T-helper 22 cell (primary cell): ENCODE results near the gene ADRM1.

Source experiments
- DNase-seq: peaks from one replicate; pipeline ENCODE4 v3.0.0-alpha.2; 2020; ENCODE audit warnings: low read depth

ADRM1 gene, protein sequence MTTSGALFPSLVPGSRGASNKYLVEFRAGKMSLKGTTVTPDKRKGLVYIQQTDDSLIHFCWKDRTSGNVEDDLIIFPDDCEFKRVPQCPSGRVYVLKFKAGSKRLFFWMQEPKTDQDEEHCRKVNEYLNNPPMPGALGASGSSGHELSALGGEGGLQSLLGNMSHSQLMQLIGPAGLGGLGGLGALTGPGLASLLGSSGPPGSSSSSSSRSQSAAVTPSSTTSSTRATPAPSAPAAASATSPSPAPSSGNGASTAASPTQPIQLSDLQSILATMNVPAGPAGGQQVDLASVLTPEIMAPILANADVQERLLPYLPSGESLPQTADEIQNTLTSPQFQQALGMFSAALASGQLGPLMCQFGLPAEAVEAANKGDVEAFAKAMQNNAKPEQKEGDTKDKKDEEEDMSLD

GRCh38 chr20:62302341-62303061 is at the start of gene ADRM1:
Gene ADRM1, plus strand, starts transcription at chr20:62302997. Its CDS starts 572 bp downstream, at chr20:62303569.
- DNase-seq, result peak; percentile 91

GRCh38 chr20:62253398-62253797 is 49.4 kb upstream of the ADRM1 start:
- DNase-seq, result no peak

- no peak for DNase-seq
Observed at GRCh38 chr20:62254021-62254724, 48.6 kb upstream of the ADRM1 start.

- no peak for DNase-seq
Observed at GRCh38 chr20:62255976-62256375, 46.8 kb upstream of the ADRM1 start.

DNA sequence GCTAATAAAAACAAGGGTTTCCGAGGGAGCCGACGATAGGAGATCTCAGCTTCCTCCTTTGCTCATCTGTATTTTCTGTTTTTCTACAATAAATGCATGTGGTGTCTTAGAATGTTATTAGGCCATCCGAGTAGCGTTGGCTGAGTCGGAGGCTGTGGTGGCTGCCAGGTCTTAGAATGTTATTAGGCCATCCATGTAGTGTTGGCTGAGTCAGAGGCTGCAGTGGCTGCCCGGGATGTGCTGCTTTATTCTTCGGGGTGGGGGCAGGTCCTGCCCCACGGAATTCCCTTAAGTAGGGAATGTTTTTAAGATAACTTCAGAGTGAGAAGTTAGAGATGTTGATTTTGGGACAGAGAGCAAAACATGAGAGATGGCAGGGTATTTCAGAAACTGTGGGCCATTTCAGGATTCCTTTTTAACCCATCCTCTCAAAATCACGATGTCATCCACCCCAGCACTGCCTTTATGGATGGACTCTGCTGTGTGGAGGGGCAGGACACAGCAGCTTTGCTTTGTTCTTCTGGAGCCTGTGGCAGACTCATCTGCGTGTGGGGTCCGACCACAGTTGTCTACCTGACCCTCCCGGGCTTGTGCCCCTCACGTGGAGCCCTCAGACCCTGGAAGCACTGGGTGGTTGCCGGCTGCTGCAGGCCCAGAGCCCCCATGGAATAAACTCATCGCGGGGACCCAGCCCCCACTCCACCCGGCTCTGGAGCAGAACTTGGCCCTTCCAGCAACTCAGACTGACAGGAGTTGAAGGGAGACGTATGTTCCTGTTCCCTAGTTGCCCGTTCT is 44.1 kb upstream of the ADRM1 start:
- no peak for DNase-seq

- no peak for DNase-seq
Observed at GRCh38 chr20:62259294-62259565, 43.6 kb upstream of the ADRM1 start.

DNA sequence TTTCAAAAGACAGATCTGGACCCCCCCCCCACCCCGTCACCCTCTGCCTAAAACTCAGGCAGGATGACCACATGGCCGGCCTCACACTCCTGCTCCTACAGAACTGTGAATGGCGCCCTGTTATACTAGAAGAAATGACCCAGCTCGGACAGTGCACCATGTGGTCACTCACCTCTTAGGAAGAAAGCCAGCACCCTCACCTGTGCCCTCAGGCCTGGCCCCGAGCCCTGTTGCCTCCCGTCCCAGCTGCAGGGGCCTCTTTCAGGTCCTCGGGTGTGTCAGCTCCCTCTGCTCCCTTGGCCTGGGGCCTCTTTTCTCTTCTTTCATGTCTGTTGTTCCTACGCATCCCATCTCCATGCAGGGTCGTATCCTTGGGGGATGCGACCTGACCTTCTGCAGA is 40.7 kb upstream of the ADRM1 start:
- no peak for DNase-seq

DNA sequence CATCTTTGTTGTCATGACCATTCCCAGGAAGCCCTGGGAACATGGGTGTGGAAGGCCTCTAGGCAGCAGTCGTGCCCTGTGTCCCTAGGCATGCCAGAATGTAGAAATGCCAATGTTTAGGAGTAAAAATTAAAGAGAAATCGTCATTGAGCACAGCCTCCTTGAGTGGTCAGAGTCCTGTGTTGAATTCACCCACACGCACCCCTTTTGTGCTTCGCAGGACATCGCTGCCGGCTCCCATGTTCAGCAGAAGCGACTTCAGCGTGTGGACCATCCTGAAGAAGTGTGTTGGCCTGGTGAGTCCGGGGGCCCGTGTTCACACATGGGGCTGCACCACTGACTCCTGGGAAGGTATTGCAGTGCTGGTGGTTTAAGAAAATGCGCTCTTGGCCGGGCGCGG is 39.4 kb upstream of the ADRM1 start:
- no peak for DNase-seq

GRCh38 chr20:62265365-62265764 is 37.4 kb upstream of the ADRM1 start:
- no peak for DNase-seq

DNA sequence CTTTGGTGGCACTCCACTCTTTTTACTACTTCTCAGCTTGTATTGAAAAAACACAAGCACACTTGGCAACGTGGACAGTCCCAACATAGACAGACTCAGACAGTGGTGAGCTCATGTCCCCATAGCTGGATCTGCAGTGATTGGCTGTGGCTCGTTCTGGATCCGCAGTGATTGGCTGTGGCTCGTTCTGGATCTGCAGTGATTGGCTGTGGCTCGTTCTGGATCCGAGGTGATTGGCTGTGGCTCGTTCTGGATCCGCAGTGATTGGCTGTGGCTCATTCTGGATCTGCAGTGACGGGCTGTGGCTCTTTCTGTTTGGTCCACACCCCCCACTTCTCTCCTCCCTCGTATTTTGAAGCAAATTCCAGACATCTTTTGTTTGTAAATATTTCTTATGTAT is 36.5 kb upstream of the ADRM1 start:
- no peak for DNase-seq

GRCh38 chr20:62266851-62267250 is 35.9 kb upstream of the ADRM1 start:
- no peak for DNase-seq

DNA sequence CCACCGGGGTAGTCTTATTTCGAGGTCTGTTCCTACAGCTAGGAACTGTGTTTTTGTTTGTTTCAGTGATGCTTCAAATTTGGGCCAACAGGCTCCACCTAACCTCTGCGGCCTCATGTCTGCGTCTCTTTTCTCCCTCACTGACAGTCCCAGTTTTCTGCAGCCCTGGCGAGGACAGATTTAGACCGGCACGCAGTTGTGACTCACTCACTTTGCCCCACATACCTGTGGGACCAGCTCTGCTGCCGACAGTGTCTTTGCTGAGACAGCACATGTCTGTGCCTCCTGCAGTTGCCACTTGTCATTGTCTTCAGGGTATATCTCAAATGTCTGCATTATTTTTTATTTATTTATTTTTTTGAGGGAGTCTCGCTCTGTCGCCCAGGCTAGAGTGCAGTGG is 35.3 kb upstream of the ADRM1 start:
- DNase-seq, result no peak

DNA sequence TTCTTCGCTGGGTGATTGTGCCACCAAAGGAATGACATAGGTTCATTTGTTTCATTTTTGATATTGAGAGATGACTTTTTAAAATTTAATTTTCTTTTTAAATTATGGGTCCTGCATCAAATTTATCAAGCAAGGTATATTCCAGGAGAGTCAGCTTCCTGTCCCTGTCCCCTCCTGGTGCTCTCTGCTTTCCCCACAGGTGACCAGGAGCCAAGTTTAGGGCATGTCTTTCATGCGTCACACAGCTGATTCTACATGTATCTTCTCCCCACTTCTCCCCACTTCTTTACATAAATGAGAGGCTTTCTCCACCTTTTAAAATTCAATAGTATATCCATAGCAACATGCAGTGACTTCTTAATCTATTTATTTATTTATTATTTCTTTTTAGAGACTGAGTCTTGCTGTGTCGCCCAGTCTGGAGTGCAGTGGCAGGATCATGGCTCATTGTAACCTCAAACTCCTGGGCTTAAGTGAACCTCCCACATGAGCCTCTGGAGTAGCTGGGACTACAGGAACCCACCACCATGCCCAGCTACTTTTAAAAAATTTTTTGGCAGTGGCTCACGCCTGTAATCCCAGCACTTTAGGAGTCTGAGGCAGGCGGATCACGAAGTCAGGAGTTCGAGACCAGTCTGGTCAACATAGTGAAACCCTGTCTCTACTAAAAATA is 34.4 kb upstream of the ADRM1 start:
- DNase-seq, result no peak

DNA sequence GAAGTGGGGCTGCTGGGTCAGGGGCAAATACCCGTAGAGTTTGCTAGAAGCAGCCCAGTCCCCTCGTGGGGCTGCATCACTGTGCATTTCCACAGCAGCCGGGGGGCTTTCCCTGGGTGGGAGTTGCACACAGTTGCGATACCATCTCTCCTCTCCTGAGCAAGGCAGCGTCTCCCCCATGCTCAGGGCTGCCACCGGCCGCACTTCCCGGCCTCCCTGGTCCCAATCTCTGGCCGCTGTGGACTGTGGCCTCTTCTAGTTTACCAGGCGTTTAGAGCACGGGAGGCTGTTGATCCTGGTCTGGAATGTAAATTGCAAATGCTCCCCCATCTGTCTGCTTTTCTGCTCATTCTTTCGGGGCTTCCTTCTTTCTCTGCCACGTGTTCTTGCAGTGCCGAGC is 33.4 kb upstream of the ADRM1 start:
- DNase-seq, result no peak

GRCh38 chr20:62269871-62270270 is 32.9 kb upstream of the ADRM1 start:
- no peak for DNase-seq

- DNase-seq, result no peak
Observed at GRCh38 chr20:62272200-62272599, 30.6 kb upstream of the ADRM1 start.

DNA sequence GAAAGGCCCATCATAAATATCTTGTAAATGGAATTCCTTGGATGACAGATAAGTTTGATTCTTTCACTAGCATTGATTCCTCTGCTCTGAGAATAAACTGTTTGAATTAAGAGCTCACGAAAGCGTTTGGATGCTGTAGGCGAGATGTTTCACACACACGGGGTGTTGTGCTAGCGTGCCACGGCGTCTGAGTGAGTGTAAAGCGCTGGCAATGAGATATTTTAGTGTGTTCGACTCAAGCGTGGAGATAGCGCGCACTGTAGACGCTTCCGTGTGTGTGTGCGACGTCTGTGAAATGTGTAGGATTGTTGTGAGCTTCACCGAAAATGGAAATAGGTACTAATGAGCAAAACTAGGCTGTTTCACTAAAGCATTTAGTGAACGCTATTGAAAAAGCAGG is 29.4 kb upstream of the ADRM1 start:
- DNase-seq, result no peak

DNA sequence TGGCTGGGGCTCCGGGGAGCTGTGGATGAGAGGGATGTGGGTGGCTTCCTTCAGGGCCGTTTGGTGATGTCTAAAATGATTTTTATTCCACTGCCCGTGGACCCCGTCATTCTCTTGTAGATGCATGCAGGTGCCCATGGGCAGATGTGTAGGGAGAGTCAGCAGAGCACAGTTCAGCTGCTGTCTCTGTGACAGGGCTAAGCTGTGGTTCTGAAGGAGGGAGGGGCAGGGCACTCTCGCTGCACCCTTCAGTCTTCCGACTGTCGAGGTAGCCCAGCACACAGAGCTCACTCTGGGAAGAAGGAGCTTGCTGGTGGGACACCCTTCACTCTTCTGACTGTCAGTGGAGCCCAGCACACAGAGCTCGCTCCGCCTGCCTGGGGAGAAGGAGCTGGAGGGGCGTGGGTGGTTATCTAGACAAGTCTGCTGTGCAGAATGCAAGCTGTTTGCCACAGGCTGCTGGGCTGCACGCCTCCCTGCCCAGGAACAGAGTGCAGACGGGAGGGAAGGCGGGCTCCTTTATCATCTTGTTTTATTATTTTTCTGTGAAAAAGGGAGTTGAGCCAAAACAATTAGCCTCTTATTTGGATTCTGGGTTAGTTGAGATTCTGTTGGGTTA is 28.4 kb upstream of the ADRM1 start:
- DNase-seq, result no peak

- no peak for DNase-seq
Observed at GRCh38 chr20:62275219-62275618, 27.6 kb upstream of the ADRM1 start.

DNA sequence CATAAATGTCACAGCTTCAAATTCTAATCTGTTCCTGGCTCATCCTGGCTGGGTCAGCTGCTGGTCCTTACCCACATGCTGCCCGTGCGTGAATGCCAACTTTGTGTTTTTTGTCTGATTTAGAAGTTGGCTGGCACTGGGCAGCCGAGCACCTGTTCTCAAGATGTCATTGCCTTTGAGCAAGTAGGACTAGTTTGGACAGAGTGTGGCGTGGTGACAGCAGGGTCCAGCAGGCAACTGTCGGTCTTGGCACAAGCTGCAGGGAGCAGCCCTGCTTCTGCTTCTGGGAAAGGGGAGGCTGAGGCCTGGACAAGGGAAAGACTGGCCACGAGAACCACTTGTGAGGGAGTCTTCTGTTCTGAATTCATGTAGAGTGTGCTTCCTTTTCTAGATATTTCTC is 26.4 kb upstream of the ADRM1 start:
- no peak for DNase-seq

DNA sequence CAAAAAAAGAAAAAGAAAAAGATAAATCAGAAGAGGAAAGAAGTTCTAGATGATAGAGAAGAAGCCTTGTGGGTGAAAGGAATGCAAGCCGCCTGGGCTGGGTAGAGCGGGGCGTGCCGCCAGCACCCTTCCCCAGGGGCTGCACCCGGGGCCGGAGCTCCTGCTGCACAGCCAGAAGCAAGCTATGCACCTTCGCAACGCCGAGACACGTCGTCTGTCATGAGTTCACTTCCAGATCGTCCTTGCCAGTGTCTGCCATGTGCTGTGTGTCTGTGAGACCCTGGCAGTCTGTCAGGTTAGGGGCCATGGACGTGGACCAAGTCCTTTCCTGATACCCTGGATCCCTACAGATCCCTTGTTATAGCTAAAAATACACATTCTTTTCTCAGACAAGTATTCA is 25.5 kb upstream of the ADRM1 start:
- DNase-seq, result no peak
